ENCODE measurements around the gene SLC48A1.

Gene SLC48A1

GRCh38 chr12:47750229-47750798, 22.7 kb upstream of the SLC48A1 start:
- no peak for ATAC-seq
- DNase-seq (ENCODE audit: low spot score in 2 of 2): no peak
- H3K4me3 Mint-ChIP-seq: no peak overlapping the region
- no peaks in the 10 kb centered on the region for H3K9me3 Mint-ChIP-seq
- no peaks in the 10 kb centered on the region for H3K36me3 Mint-ChIP-seq
- peaks cover 16% of the 10 kb centered on the region for H3K4me1 Mint-ChIP-seq
- H3K27ac Mint-ChIP-seq: peak overlapping the region; percentile 68

DNA sequence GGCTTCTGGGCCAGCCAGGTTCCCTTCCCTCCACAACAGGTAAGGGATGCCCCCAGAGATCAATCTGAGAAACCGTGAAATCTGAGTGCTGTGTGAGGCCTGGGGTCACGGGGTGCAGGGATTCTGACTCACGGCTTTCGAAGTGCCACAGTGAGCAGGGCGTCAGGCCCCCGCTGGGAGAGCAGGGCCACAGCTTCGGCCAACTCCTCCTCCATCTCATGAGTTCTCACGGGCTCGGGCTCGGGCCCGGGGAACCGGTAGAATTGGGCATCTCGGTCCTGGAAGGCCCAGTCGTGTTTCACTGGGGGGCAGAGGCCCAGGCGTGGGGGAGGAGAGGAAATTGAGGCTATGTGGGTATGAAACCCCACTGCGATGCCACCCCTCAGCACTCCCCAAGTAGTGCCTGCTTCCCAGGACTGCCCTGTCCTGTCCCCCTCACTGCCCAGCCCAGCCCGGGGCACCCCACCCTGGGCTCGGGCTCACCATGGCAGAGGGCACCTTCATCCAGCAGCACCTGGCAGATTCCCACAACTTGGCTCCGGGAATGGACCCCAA, 22.0 kb upstream of the SLC48A1 start:
- Mint-ChIP-seq H3K4me3 (no peak overlapping the region), H3K9me3 (no peaks in the 10 kb centered on the region), H3K36me3 (no peaks in the 10 kb centered on the region), H3K4me1 (peaks cover 22% of the 10 kb centered on the region), H3K27ac (no peak overlapping the region)
- ATAC-seq (no peak), DNase-seq (ENCODE audit: low spot score in 2 of 2) (no peak)

DNA sequence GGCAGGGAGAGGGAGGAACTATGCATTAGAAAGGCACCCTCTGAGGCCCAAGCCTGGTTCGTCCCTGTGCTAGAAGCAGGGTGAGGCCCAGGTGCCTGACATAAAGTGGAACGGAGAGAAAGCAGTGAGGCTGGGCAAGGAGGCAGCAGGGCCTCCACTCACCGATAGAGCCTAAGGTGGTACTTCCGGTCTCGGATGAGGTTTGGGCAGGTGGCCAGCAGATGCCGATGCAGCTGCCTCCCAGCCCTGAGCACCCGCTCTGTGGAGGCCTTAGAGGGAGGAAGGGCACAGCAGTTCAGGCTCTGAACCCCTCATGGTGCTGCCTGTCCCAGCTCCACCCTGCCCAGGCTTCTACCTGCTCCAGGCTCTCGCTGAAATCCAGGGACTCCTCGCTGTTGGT, 21.5 kb upstream of the SLC48A1 start:
- no peak for ATAC-seq
- Mint-ChIP-seq H3K27ac (peak overlapping the region; percentile 56), H3K4me3 (no peak overlapping the region), H3K4me1 (peaks cover 28% of the 10 kb centered on the region), H3K9me3 (no peaks in the 10 kb centered on the region), H3K36me3 (no peaks in the 10 kb centered on the region)
- no peak for DNase-seq (ENCODE audit: low spot score in 2 of 2)

GRCh38 chr12:47752121-47752520, 20.9 kb upstream of the SLC48A1 start:
- H3K4me3 Mint-ChIP-seq: no peak overlapping the region
- no peaks in the 10 kb centered on the region for H3K9me3 Mint-ChIP-seq
- H3K4me1 Mint-ChIP-seq: peaks cover 34% of the 10 kb centered on the region
- no peak for DNase-seq (ENCODE audit: low spot score in 2 of 2)
- no peak for ATAC-seq
- H3K27ac Mint-ChIP-seq: peak overlapping the region; percentile 56
- H3K36me3 Mint-ChIP-seq: no peaks in the 10 kb centered on the region

DNA sequence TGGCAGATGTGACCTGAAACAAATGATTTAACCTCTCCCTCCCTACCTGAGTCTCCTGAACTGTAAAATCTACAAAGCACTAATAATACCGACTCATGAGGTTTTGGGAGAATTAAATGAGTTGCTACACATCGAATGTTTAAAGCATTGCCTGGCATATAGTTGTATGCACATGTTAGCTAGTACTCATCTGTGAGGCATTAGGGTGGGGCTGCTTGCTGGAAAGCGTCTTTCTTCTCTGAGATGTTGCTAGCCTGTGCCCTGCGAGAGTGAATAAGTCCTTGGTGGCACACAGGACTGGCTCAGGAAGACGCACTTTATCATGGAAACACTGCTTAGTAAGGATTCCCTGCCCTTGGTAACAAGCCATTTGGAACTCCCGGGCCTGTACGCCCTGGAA, 20.5 kb upstream of the SLC48A1 start:
- ATAC-seq (no peak), DNase-seq (ENCODE audit: low spot score in 2 of 2) (no peak)
- H3K4me1 Mint-ChIP-seq: peaks cover 38% of the 10 kb centered on the region
- no peaks in the 10 kb centered on the region for H3K9me3 Mint-ChIP-seq
- H3K27ac Mint-ChIP-seq: peak overlapping the region; percentile 56
- no peaks in the 10 kb centered on the region for H3K36me3 Mint-ChIP-seq
- H3K4me3 Mint-ChIP-seq: no peak overlapping the region

GRCh38 chr12:47753021-47754001, 19.7 kb upstream of the SLC48A1 start:
- ATAC-seq: no peak
- DNase-seq (ENCODE audit: low spot score in 2 of 2): no peak
- Mint-ChIP-seq H3K4me3 (no peak overlapping the region), H3K9me3 (no peaks in the 10 kb centered on the region), H3K27ac (peak overlapping the region; percentile 56), H3K4me1 (peaks cover 46% of the 10 kb centered on the region), H3K36me3 (no peaks in the 10 kb centered on the region)

GRCh38 chr12:47754126-47754525, 18.9 kb upstream of the SLC48A1 start:
- DNase-seq (ENCODE audit: low spot score in 2 of 2) (no peak), ATAC-seq (no peak)
- Mint-ChIP-seq H3K27ac (peak overlapping the region; percentile 56), H3K4me1 (peaks cover 53% of the 10 kb centered on the region), H3K9me3 (no peaks in the 10 kb centered on the region), H3K4me3 (no peak overlapping the region), H3K36me3 (no peaks in the 10 kb centered on the region)

GRCh38 chr12:47754881-47755280, 18.2 kb upstream of the SLC48A1 start:
- peak in 1 of 2 donors; percentile 57 for DNase-seq (ENCODE audit: low spot score in 2 of 2)

GRCh38 chr12:47755655-47756562, 17.1 kb upstream of the SLC48A1 start:
- H3K4me3 Mint-ChIP-seq: peak overlapping the region; percentile 55
- H3K9me3 Mint-ChIP-seq: no peaks in the 10 kb centered on the region
- ATAC-seq (peak; percentile 68), DNase-seq (ENCODE audit: low spot score in 2 of 2) (no peak)
- no peaks in the 10 kb centered on the region for H3K36me3 Mint-ChIP-seq
- peaks cover 64% of the 10 kb centered on the region for H3K4me1 Mint-ChIP-seq
- H3K27ac Mint-ChIP-seq: peak overlapping the region; percentile 85

More at GRCh38 chr12:47754881-47755280, 18.2 kb upstream of the SLC48A1 start:
- H3K4me3 Mint-ChIP-seq: peak overlapping the region; percentile 55
- ATAC-seq: peak; percentile 27
- H3K36me3 Mint-ChIP-seq: no peaks in the 10 kb centered on the region
- H3K9me3 Mint-ChIP-seq: no peaks in the 10 kb centered on the region
- H3K4me1 Mint-ChIP-seq: peaks cover 61% of the 10 kb centered on the region
- peak overlapping the region; percentile 85 for H3K27ac Mint-ChIP-seq

DNA sequence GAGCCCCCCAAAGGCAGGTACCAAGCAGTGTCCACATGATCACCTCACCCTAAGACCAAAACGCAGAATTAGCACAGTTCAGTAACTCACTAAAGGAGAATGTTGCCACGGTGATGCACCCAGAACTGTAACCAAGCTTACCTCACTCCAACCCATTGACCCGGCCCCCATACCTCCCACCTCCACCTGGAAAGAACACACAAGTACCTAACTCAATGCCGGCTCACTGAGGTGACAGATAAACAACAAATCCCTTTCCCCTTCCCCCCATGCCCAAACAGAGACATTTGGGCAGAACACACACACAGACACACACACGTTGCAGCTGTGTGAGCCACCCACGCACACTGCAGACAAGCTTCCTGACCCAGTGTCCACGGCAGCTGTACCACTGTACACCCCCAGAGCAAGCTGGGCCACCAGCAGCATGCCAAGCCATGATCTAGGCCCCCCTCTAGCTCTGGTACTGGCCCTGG, 15.6 kb upstream of the SLC48A1 start:
- Mint-ChIP-seq H3K4me3 (peak overlapping the region; percentile 77), H3K36me3 (no peaks in the 10 kb centered on the region), H3K4me1 (peaks cover 64% of the 10 kb centered on the region), H3K9me3 (no peaks in the 10 kb centered on the region), H3K27ac (peak overlapping the region; percentile 14)
- DNase-seq (ENCODE audit: low spot score in 2 of 2) (no peak), ATAC-seq (no peak)

DNA sequence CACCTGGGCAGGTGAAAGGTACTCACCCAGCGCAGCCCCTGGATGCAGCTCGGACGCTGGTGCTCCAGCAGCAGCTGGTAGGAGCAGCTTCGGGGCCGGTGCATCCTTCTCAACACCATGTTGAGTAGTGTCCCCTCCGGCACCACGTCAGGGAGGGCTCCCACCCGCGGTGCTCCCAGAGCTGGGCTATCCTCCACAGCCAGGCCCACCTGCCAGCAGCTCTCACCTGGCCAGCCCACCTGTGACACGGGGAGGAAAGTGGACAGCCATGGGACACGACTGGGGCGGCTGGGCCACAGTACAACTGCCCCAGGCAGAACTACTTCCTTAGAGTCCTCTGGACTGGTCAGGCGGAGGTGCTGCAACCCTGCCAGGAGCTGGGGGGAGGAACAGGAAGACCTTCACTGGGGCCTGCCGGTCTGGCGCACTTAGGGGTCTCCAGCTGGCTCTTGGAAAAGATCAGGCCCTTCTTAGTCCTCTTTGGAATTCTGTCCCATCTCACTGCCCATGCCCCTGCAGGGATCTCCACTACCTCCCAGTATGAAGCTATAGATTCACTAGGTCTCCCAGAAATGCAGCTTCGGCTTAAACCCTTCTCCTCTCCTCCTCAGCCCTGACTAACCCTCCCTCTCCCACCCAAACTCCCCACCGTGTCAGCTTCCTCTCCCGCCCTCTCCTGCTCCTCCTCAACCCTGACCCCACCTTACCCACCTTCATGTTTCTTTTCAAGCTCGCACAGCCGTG, 15.0 kb upstream of the SLC48A1 start:
- H3K9me3 Mint-ChIP-seq: no peaks in the 10 kb centered on the region
- DNase-seq (ENCODE audit: low spot score in 2 of 2) (no peak), ATAC-seq (no peak)
- H3K4me3 Mint-ChIP-seq: peak overlapping the region; percentile 77
- H3K4me1 Mint-ChIP-seq: peaks cover 64% of the 10 kb centered on the region
- H3K27ac Mint-ChIP-seq: peak overlapping the region; percentile 14
- H3K36me3 Mint-ChIP-seq: no peaks in the 10 kb centered on the region

DNA sequence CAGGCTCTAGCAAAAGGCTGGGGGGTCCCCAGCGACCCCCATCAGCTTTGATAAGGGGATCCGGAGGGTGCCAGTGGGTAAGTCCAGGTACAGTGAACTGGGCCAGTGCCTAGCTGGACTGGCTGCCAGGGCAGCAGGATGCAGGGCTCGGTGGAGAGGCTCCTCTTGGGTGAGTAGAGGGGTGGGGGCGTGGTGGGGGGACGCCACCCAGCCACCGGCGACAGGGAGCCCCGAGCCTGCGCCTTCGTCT, 14.5 kb upstream of the SLC48A1 start:
- peaks cover 59% of the 10 kb centered on the region for H3K4me1 Mint-ChIP-seq
- no peak overlapping the region for H3K27ac Mint-ChIP-seq
- H3K36me3 Mint-ChIP-seq: no peaks in the 10 kb centered on the region
- no peak for ATAC-seq
- no peak for DNase-seq (ENCODE audit: low spot score in 2 of 2)
- peak overlapping the region; percentile 77 for H3K4me3 Mint-ChIP-seq
- H3K9me3 Mint-ChIP-seq: no peaks in the 10 kb centered on the region

DNA sequence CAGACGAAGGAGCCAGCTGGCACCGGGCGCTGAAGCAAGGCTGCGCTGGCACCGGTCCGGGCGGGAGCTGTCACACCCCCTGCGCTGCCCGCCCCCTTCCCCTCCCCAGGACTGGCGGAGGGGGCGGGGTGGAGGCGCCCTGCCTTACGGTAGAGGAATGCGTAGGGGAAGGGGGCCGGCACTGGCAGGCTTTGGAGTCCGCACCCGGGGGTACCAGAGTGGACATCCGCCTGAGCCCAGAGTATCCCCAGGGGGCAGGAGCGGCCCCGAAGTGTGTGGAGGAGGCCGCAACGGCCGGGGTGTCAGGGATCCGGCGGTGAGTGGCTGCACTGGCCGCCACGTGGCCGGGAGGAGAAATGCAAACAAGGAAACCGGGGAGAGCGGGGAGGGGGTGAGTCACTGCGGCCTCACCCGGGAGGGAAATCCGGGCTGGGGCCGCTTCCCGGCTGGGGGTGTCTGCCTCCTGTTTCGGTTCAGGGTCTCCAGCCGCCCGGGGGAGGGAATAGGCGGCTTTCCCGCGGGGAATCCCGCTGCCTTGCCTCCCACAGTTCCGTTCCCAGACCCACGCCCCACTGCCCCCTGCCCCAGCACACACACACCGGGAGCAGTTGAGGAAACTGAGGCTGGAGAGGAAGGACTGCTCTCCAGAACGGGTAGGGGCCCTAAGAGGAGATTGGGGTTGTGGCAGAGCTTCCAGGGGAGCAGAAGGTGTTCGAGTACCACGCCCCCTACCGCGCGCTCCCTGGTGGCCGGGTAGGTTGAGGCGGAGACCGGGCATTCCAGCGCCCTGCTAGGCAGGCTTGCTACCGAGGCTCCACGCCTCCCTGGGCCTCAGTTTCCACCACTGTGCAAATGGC, 14.0 kb upstream of the SLC48A1 start, which contains the start of gene RAPGEF3:
RAPGEF3 (minus strand) TSS at position 47 of the 857 bp plus-strand sequence. CDS start 324 bp downstream, outside the sequence.
- DNase-seq (ENCODE audit: low spot score in 2 of 2) (peak; percentile 46 to 79), ATAC-seq (peak; percentile 75)
- H3K27ac Mint-ChIP-seq: peak within 1 kb of the TSS; percentile 82
- peak within 1 kb of the TSS; percentile 77 for H3K4me3 Mint-ChIP-seq
- no peaks in the 10 kb centered on the region for H3K9me3 Mint-ChIP-seq
- H3K36me3 Mint-ChIP-seq: no peaks in the 10 kb centered on the region
- peaks cover 55% of the 10 kb centered on the region for H3K4me1 Mint-ChIP-seq
